BJ (cell line): ENCODE data around the gene CYP8B1. TPM values are rescaled to one million over a fixed set of nuclear protein-coding genes. Genes with fewer than 3 reads are reported as not detected.

Experiments
- CTCF ChIA-PET: fragments of 350-600 bp; formaldehyde crosslinking; extraction: SDS; loops from one replicate; lab custom pipeline; 2021; ENCODE audit warnings: antibody characterized with exemption, inconsistent platforms; lab: Yijun Ruan, JAX
- POLR2A ChIA-PET: fragments of 300-600 bp; sonication (Branson Sonifier 250); formaldehyde crosslinking; extraction: SDS; loops from one replicate; lab custom pipeline; 2021; ENCODE audit warnings: antibody characterized with exemption; lab: Charles Lee
- DNase-seq: peaks from one replicate; pipeline ENCODE4 v3.0.0-alpha.2; 2011; ENCODE audit warnings: low read depth
- H3K27me3 ChIP-seq: 2 replicates; pipeline ENCODE4 v1.6.0; 2011; ENCODE audit warnings: low read length; ENCODE audit not compliant: control insufficient read depth, insufficient read depth
- H3K36me3 ChIP-seq: 2 replicates; pipeline ENCODE4 v1.5.1; 2011; ENCODE audit warnings: low read length; ENCODE audit not compliant: control insufficient read depth, insufficient read depth
- H3K4me3 ChIP-seq: 2 replicates; pipeline ENCODE4 v1.5.1; 2011; ENCODE audit warnings: low read depth, mild to moderate bottlenecking, control low read depth, low read length
- CTCF ChIP-seq: IDR thresholded peaks from 2 replicates; pipeline ENCODE4 v1.5.1; 2011; ENCODE audit warnings: low read depth, mild to moderate bottlenecking, control low read depth, inconsistent platforms, low read length, moderate library complexity; ENCODE audit not compliant: insufficient read depth
- polyA plus RNA-seq: library from polyadenylated mRNA; depleted of rRNA; stranded (reverse); fragments of >200 nt; gene quantifications from 2 replicates; pipeline ENCODE4 v1.2.3, GENCODE V29; 2011

CYP8B1 gene
- polyA plus RNA-seq, 1 experiment: not detected

- H3K4me3 ChIP-seq: no peak overlapping the region
- POLR2A ChIA-PET: no interaction called here
- no peak for DNase-seq
- H3K27me3 ChIP-seq: peaks cover 4% of the 10 kb centered on the region
- TF ChIP-seq CTCF: no peak
- CTCF ChIA-PET: interaction anchor here (0.6 to 1.4 kb wide), 3 partner anchors 17 to 74 kb away, joined by 3 to 5 read pairs (median 5); no protein-coding TSS in a partner anchor
- H3K36me3 ChIP-seq: no peaks in the 10 kb centered on the region
Observed at GRCh38 chr3:42856544-42856943, 19.1 kb downstream of the CYP8B1 start.

- POLR2A ChIA-PET: no interaction called here
- no peak for TF ChIP-seq CTCF
- no peak for DNase-seq
- peaks cover 4% of the 10 kb centered on the region for H3K27me3 ChIP-seq
- H3K36me3 ChIP-seq: no peaks in the 10 kb centered on the region
- no peak overlapping the region for H3K4me3 ChIP-seq
- CTCF ChIA-PET: interaction anchor here (0.9 to 1.4 kb wide), 2 partner anchors 16 to 24 kb away, joined by 5 read pairs; no protein-coding TSS in a partner anchor
Observed at GRCh38 chr3:42855547-42856380, 19.9 kb downstream of the CYP8B1 start.

- CTCF ChIA-PET: no interaction called here
- no peak for TF ChIP-seq CTCF
- DNase-seq: no peak
- H3K4me3 ChIP-seq: no peak overlapping the region
- H3K36me3 ChIP-seq: no peaks in the 10 kb centered on the region
- H3K27me3 ChIP-seq: peaks cover 4% of the 10 kb centered on the region
- POLR2A ChIA-PET: no interaction called here
Observed at GRCh38 chr3:42855219-42855546, 20.5 kb downstream of the CYP8B1 start.

- peaks cover 4% of the 10 kb centered on the region for H3K27me3 ChIP-seq
- CTCF ChIA-PET: interaction anchor here (0.9 kb wide), 1 partner anchor 15 kb away, joined by 3 read pairs; no protein-coding TSS in a partner anchor
- H3K4me3 ChIP-seq: no peak overlapping the region
- POLR2A ChIA-PET: no interaction called here
- TF ChIP-seq CTCF: no peak
- H3K36me3 ChIP-seq: no peaks in the 10 kb centered on the region
- no peak for DNase-seq
Observed at GRCh38 chr3:42853739-42854302, 21.9 kb downstream of the CYP8B1 start.

GRCh38 chr3:42853056-42853455, 22.6 kb downstream of the CYP8B1 start:
- ChIA-PET CTCF (interaction anchor here (0.9 kb wide), 1 partner anchor 14 kb away, joined by 3 read pairs; no protein-coding TSS in a partner anchor), POLR2A (no interaction called here)
- Histone ChIP-seq H3K36me3 (no peaks in the 10 kb centered on the region), H3K4me3 (no peak overlapping the region), H3K27me3 (peaks cover 4% of the 10 kb centered on the region)
- TF ChIP-seq CTCF: no peak
- no peak for DNase-seq
